Liver (tissue), 9 donors: ENCODE results near the gene ZNF254. TPM values are rescaled to one million over a fixed set of nuclear protein-coding genes. Genes with fewer than 3 reads are reported as not detected.

Experiments used
- DNase-seq: peaks from one replicate; pipeline ENCODE4 v3.0.0-alpha.2; 2017; ENCODE audit warnings: low spot score
- H3K27ac ChIP-seq, 2 donors: one replicate each; pipeline ENCODE4 v1.7.0; 2013; ENCODE audit warnings: inconsistent platforms in 2 of 2, low read length in 2 of 2, control low read depth in 1 of 2, low read depth in 1 of 2, mild to moderate bottlenecking in 1 of 2
- H3K27me3 ChIP-seq, 4 donors: one replicate each; pipeline versions ENCODE4 v1.6.1 to v1.7.0; 2013; ENCODE audit warnings: low read length in 3 of 4, inconsistent platforms in 1 of 4, mild to moderate bottlenecking in 1 of 4, moderate library complexity in 1 of 4; ENCODE audit not compliant: control insufficient read depth in 4 of 4, insufficient read depth in 4 of 4
- H3K36me3 ChIP-seq, 4 donors: one replicate each; pipeline versions ENCODE4 v1.6.1 to v1.7.0; 2013; ENCODE audit warnings: low read length in 3 of 4, mild to moderate bottlenecking in 3 of 4, low read depth in 1 of 4, moderate library complexity in 1 of 4; ENCODE audit not compliant: control insufficient read depth in 4 of 4, insufficient read depth in 3 of 4
- H3K4me1 ChIP-seq, 4 donors: one replicate each; pipeline versions ENCODE4 v1.6.1 to v1.7.0; 2013; ENCODE audit warnings: low read length in 3 of 4, mild to moderate bottlenecking in 3 of 4, moderate library complexity in 1 of 4; ENCODE audit not compliant: control insufficient read depth in 4 of 4, insufficient read depth in 4 of 4
- H3K4me3 ChIP-seq, 3 donors: one replicate each; pipeline versions ENCODE4 v1.6.1 to v1.7.0; 2013; ENCODE audit warnings: low read length in 3 of 3, control low read depth in 1 of 3, low read depth in 1 of 3, mild to moderate bottlenecking in 1 of 3
- H3K9ac ChIP-seq, 2 donors: one replicate each; pipeline ENCODE4 v1.7.0; 2013; ENCODE audit warnings: low read length in 2 of 2, mild to moderate bottlenecking in 2 of 2, moderate library complexity in 2 of 2, control low read depth in 1 of 2, low read depth in 1 of 2
- H3K9me3 ChIP-seq, 4 donors: one replicate each; pipeline versions ENCODE4 v1.6.1 to v1.7.0; 2013; ENCODE audit warnings: low read length in 3 of 4; ENCODE audit not compliant: control insufficient read depth in 4 of 4
- ATF3 ChIP-seq: IDR thresholded peaks from 2 replicates; pipeline ENCODE4 v1.6.1; 2016; ENCODE audit warnings: antibody characterized with exemption
- CTCF ChIP-seq: fragments of 150-350 bp; IDR thresholded peaks from 2 replicates; pipeline ENCODE4 v1.5.1; 2017; ENCODE audit warnings: improper control_type of control experiment, low read depth, low read length; ENCODE audit not compliant: missing input control
- EGR1 ChIP-seq, 2 donors: IDR thresholded peaks; 2 replicates each; pipeline ENCODE4 v1.6.1; 2016 to 2018; ENCODE audit warnings: antibody characterized with exemption in 2 of 2, low read depth in 2 of 2
- FOXA1 ChIP-seq: IDR thresholded peaks from 2 replicates; pipeline ENCODE4 v1.6.1; 2016; ENCODE audit warnings: antibody characterized with exemption
- FOXA2 ChIP-seq: IDR thresholded peaks from 2 replicates; pipeline ENCODE4 v1.6.1; 2016; ENCODE audit warnings: antibody characterized with exemption
- GABPA ChIP-seq, 2 donors: IDR thresholded peaks in 1 of 2; conservative IDR thresholded peaks in 1 of 2; 2 replicates each; pipeline ENCODE4 v1.6.1; 2016; ENCODE audit warnings: antibody characterized with exemption in 2 of 2, mild to moderate bottlenecking in 1 of 2, moderate library complexity in 1 of 2
- HNF4A ChIP-seq, 2 donors: conservative IDR thresholded peaks; 2 replicates each; pipeline ENCODE4 v1.6.1; 2016; ENCODE audit warnings: antibody characterized with exemption in 2 of 2, mild to moderate bottlenecking in 2 of 2
- HNF4G ChIP-seq: IDR thresholded peaks from 2 replicates; pipeline ENCODE4 v1.6.1; 2016; ENCODE audit warnings: antibody characterized with exemption
- NR2F2 ChIP-seq: IDR thresholded peaks from 2 replicates; pipeline ENCODE4 v1.6.1; 2016; ENCODE audit warnings: antibody characterized with exemption
- RAD21 ChIP-seq, 2 donors: IDR thresholded peaks; 2 replicates each; pipeline ENCODE4 v1.6.1; 2016; ENCODE audit warnings: antibody characterized with exemption in 2 of 2, mild to moderate bottlenecking in 2 of 2
- REST ChIP-seq: IDR thresholded peaks from 2 replicates; pipeline ENCODE4 v1.6.1; 2016; ENCODE audit warnings: antibody characterized with exemption, mild to moderate bottlenecking
- TAF1 ChIP-seq: conservative IDR thresholded peaks from 2 replicates; pipeline ENCODE4 v1.6.1; 2016; ENCODE audit warnings: antibody characterized with exemption, mild to moderate bottlenecking
- YY1 ChIP-seq: IDR thresholded peaks from 2 replicates; pipeline ENCODE4 v1.6.1; 2016; ENCODE audit warnings: antibody characterized with exemption, mild to moderate bottlenecking
- ZBTB33 ChIP-seq: IDR thresholded peaks from 2 replicates; pipeline ENCODE4 v1.6.1; 2016; ENCODE audit warnings: antibody characterized with exemption
- polyA plus RNA-seq, 2 donors: library from polyadenylated mRNA; stranded (reverse) in 1 of 2; unstranded in 1 of 2; fragments of 200-250 nt in 1 of 2; fragments of >200 nt in 1 of 2; fragmentation: Nextera tagmentation in 1 of 2; extraction: Ambion mirVana in 1 of 2; gene quantifications; one replicate each; pipeline versions ENCODE4 v1.2.1 to v1.2.3, GENCODE V29; 2013 to 2015
- total RNA-seq, 2 donors: library from RNA; depleted of rRNA; stranded (reverse); fragments of >200 nt; gene quantifications; one replicate each; pipeline ENCODE4 v1.2.3, GENCODE V29; 2014
- TF ChIP-seq, protein P1 (sequence below): IDR thresholded peaks from 2 replicates; pipeline ENCODE4 v1.6.1; 2016; ENCODE audit warnings: antibody characterized with exemption
- donor health status: healthy.
- donor health status: healthy.
- donor health status: healthy.
- donor health status: healthy.
- donor health status: healthy.

ZNF254 gene
- total and polyA plus RNA-seq, 4 donors: 2.4 to 9.0 (median 5.9) TPM

GRCh38 chr19:24140099-24140498, 53.1 kb downstream of the ZNF254 start (continued):
- TF ChIP-seq REST (no peak), ZBTB33 (no peak), HNF4A (conservative IDR thresholded peaks at IDR 0.05) (no peak), TAF1 (no peak)
- TF ChIP-seq, protein P1, sequence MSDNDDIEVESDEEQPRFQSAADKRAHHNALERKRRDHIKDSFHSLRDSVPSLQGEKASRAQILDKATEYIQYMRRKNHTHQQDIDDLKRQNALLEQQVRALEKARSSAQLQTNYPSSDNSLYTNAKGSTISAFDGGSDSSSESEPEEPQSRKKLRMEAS: no peak

DNA sequence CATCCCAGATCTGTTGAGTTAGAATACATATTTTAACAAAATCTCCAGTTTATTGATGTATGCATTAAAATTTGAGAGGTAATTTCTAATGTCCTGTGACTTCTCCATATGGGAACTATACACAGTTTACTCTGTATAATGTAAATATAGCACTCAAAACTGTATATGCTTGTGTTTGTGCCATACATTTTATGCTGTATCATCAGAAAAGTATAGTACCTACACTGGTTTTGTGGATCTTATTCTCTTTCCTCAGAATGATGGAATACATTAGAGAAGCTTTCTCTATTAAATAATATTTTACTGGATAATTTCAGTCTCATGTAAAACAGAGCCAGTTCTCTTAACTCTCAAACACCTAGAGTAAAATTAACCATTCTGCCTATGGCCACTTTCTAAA, 53.6 kb downstream of the ZNF254 start:
- H3K27ac ChIP-seq: no peak overlapping the region
- TF ChIP-seq NR2F2: no peak
- TF ChIP-seq ATF3: no peak
- TF ChIP-seq REST: no peak
- no peak for TF ChIP-seq FOXA1
- TF ChIP-seq GABPA (IDR thresholded peaks at IDR 0.05 in 1 of 2, conservative IDR thresholded peaks at IDR 0.05 in 1 of 2): no peak
- TF ChIP-seq TAF1: no peak
- TF ChIP-seq HNF4G: no peak
- TF ChIP-seq YY1: no peak
- TF ChIP-seq EGR1 (IDR thresholded peaks at IDR 0.05; ENCODE audit: low read depth in 2 of 2): no peak
- TF ChIP-seq RAD21 (IDR thresholded peaks at IDR 0.05): no peak
- no peak for TF ChIP-seq CTCF
- no peak for TF ChIP-seq ZBTB33
- TF ChIP-seq, protein P1: no peak
- no peak for TF ChIP-seq FOXA2
- no peak overlapping the region for H3K9ac ChIP-seq
- H3K4me3 ChIP-seq: no peak overlapping the region
- H3K4me1 ChIP-seq: no peaks in the 10 kb centered on the region
- peaks cover 23 to 53% (median 29%) of the 10 kb centered on the region in 4 donors for H3K9me3 ChIP-seq
- H3K36me3 ChIP-seq: peaks cover 0 to 8% (median 5%) of the 10 kb centered on the region in 4 donors
- DNase-seq: no peak
- H3K27me3 ChIP-seq: no peaks in the 10 kb centered on the region
